Endothelial cell of umbilical vein (primary cell): ENCODE results near the gene FTSJ1. TPM values are rescaled to one million over a fixed set of nuclear protein-coding genes. Genes with fewer than 3 reads are reported as not detected.
"Not testable (repeated sequence)": the region's sequence is repeated elsewhere in the genome, so short reads cannot be mapped to it uniquely, and the experiment has no call there.

Experiments
- Bru-seq: library from RNA; stranded (reverse); fragments of 400-500 nt; gene quantifications from one replicate; lab custom pipeline; 2021; lab: Mats Ljungman, UMichigan
- BruChase-seq, 2 experiments: library from RNA; stranded (reverse); fragments of 400-500 nt; gene quantifications; one replicate each; lab custom pipeline; 2021; lab: Mats Ljungman, UMichigan
- BruUV-seq: library from RNA; stranded (reverse); fragments of 400-500 nt; replicated peaks from 2 replicates; lab custom pipeline; 2021; lab: Mats Ljungman, UMichigan
- CTCF ChIA-PET: fragments of 300-600, 350-600 bp; sonication (Branson Sonifier 250); formaldehyde crosslinking; loops from one replicate; lab custom pipeline; 2021; ENCODE audit warnings: antibody characterized with exemption, inconsistent platforms; lab: Charles Lee
- POLR2A ChIA-PET: fragments of 300-600, 350-600 bp; sonication (Branson Sonifier 250); formaldehyde crosslinking; loops from one replicate; lab custom pipeline; 2021; ENCODE audit warnings: antibody characterized with exemption, inconsistent platforms; lab: Charles Lee
- DNase-seq: peaks from one replicate; pipeline ENCODE4 v3.0.0-alpha.2; 2011; ENCODE audit warnings: low read depth, low spot score
- FAIRE-seq: peaks from 2 replicates; lab custom pipeline; 2011; peaks lifted over from hg19 to GRCh38; lab: Jason Lieb, UNC
- H2AFZ ChIP-seq: 2 replicates; pipeline ENCODE4 v1.6.0; 2012; ENCODE audit warnings: low read depth, low read length, control low read depth, inconsistent platforms
- H3K27ac ChIP-seq: 2 replicates; pipeline ENCODE4 v1.5.1; 2011; ENCODE audit warnings: low read depth, mild to moderate bottlenecking, control low read depth, low read length, moderate library complexity; ENCODE audit not compliant: insufficient read depth
- H3K27me3 ChIP-seq, 2 experiments: 2 replicates each; pipeline versions ENCODE4 v1.6.0 to v1.6.1; 2011; ENCODE audit warnings: low read length in 2 of 2, mixed read lengths in 1 of 2; ENCODE audit not compliant: control insufficient read depth in 2 of 2, insufficient read depth in 2 of 2
- H3K36me3 ChIP-seq, 2 experiments: 2 replicates in 1 of 2; 3 replicates in 1 of 2; pipeline ENCODE4 v1.5.1; 2011; ENCODE audit warnings: low read length in 2 of 2, mild to moderate bottlenecking in 1 of 2, moderate library complexity in 1 of 2; ENCODE audit not compliant: control insufficient read depth in 2 of 2, insufficient read depth in 2 of 2; ENCODE audit errors: extremely low read depth in 1 of 2
- H3K4me1 ChIP-seq: 3 replicates; pipeline ENCODE4 v1.5.1; 2011; ENCODE audit warnings: mild to moderate bottlenecking, low read length; ENCODE audit not compliant: control insufficient read depth, insufficient read depth; ENCODE audit errors: extremely low read depth
- H3K4me2 ChIP-seq: 2 replicates; pipeline ENCODE4 v1.6.1; 2011; ENCODE audit warnings: low read length, control low read depth, mixed read lengths; ENCODE audit not compliant: insufficient read depth
- H3K4me3 ChIP-seq, 3 experiments: fragments of 200-600 bp in 1 of 3; sonication (generic), shearing (Covaris generic) in 1 of 3; replicated peaks in 1 of 3; 2 replicates each; pipeline ENCODE4 v1.5.1; 2011 to 2016; ENCODE audit warnings: control low read depth in 3 of 3, low read length in 3 of 3, mild to moderate bottlenecking in 2 of 3, inconsistent platforms in 1 of 3, low read depth in 1 of 3, moderate library complexity in 1 of 3; ENCODE audit not compliant: insufficient read depth in 1 of 3
- H3K79me2 ChIP-seq: 2 replicates; pipeline ENCODE4 v1.6.0; 2012; ENCODE audit warnings: low read length, inconsistent platforms; ENCODE audit not compliant: control insufficient read depth, insufficient read depth
- H3K9ac ChIP-seq: replicated peaks from 2 replicates; pipeline ENCODE3; 2011; ENCODE audit warnings: low read length, control low read depth; ENCODE audit not compliant: insufficient read depth; ENCODE audit errors: extremely low read depth
- H3K9me1 ChIP-seq: replicated peaks from 3 replicates; pipeline ENCODE4 v1.6.0; 2011; ENCODE audit warnings: mild to moderate bottlenecking, low read length; ENCODE audit not compliant: control insufficient read depth, insufficient read depth; ENCODE audit errors: extremely low read depth
- H3K9me3 ChIP-seq: replicated peaks from 2 replicates; pipeline ENCODE4 v1.5.1; 2012; ENCODE audit warnings: low read length, inconsistent platforms; ENCODE audit not compliant: control insufficient read depth, insufficient read depth
- H4K20me1 ChIP-seq: replicated peaks from 2 replicates; pipeline ENCODE3; 2011; ENCODE audit warnings: mild to moderate bottlenecking, low read length; ENCODE audit not compliant: control insufficient read depth, insufficient read depth; ENCODE audit errors: extremely low read depth
- CTCF ChIP-seq, 2 donors: IDR thresholded peaks; 1 replicate in 1 of 2; 2 replicates in 1 of 2; pipeline ENCODE4 v1.5.1; 2011; ENCODE audit warnings: low read length in 2 of 2, mild to moderate bottlenecking in 2 of 2, moderate library complexity in 2 of 2, control low read depth in 1 of 2, inconsistent platforms in 1 of 2, low read depth in 1 of 2; ENCODE audit not compliant: insufficient read depth in 1 of 2; ENCODE audit errors: extremely low read depth in 1 of 2
- GATA2 ChIP-seq: IDR thresholded peaks from 2 replicates; pipeline ENCODE4 v1.7.0; 2011; ENCODE audit warnings: low read depth, mild to moderate bottlenecking, moderate library complexity, mixed read lengths, low read length; ENCODE audit not compliant: insufficient read length, insufficient read depth
- MYC ChIP-seq: IDR thresholded peaks from one replicate; pipeline ENCODE4 v1.6.1; 2011; ENCODE audit warnings: mild to moderate bottlenecking, low read depth, low read length
- POLR2A ChIP-seq: IDR thresholded peaks from 2 replicates; pipeline ENCODE4 v1.6.1; 2012; ENCODE audit warnings: low read depth, mild to moderate bottlenecking, control low read depth, low read length
- POLR2AphosphoS5 ChIP-seq: IDR thresholded peaks from 2 replicates; pipeline ENCODE4 v1.6.1; 2012; ENCODE audit warnings: low read depth, mild to moderate bottlenecking, control low read depth, low read length, moderate library complexity; ENCODE audit not compliant: insufficient read depth
- dilution Hi-C: fragments of 300-500 bp; cut with MboI; formaldehyde crosslinking; loops from one replicate; pipeline ENCODE4 v1.15.0; 2019; ENCODE audit warnings: low sequenced_read_pairs; ENCODE audit not compliant: extremely low pct_ligation_motif_present
- intact Hi-C: fragments of 100-400 bp; cut with micrococcal nuclease; formaldehyde crosslinking; loops from one replicate; pipeline ENCODE4 v1.10.0; 2022
- long read RNA-seq: library from polyadenylated mRNA; stranded (forward); transcript quantifications from one replicate; pipeline ENCODE4 v2.0.0, GENCODE V29; 2021
- polyA minus RNA-seq, 3 experiments: library from RNA; depleted of rRNA, polyadenylated mRNA; stranded (reverse); fragments of >200 nt; gene quantifications; 1 replicate in 1 of 3; 2 replicates in 2 of 3; pipeline ENCODE4 v1.2.3, GENCODE V29; 2011
- polyA plus RNA-seq, 4 experiments: library from polyadenylated mRNA; depleted of rRNA in 3 of 4; stranded (reverse) in 3 of 4; unstranded in 1 of 4; fragments of >200 nt; gene quantifications; 2 replicates each; pipeline versions ENCODE4 v1.2.1 to v1.2.3, GENCODE V29; 2011 to 2012; ENCODE audit warnings: missing spikeins in 1 of 4
- total RNA-seq: library from RNA; stranded (reverse); gene quantifications from 2 replicates; pipeline ENCODE4 v1.2.3, GENCODE V29; 2021

Gene FTSJ1
- total RNA-seq (52.9 and 59.9 TPM in 2 replicates), polyA plus RNA-seq (63.9 and 76.3 TPM in 2 replicates), polyA minus RNA-seq (26.5 and 27.7 TPM in 2 replicates), Bru-seq, nascent RNA (percentile 60 among the genes with signal in this experiment), BruChase-seq, experiment 1, labeled RNA remaining after a 6-hour chase (percentile 88 among the genes with signal in this experiment), BruChase-seq, experiment 2, labeled RNA remaining after a 2-hour chase (percentile 79 among the genes with signal in this experiment)
- polyA plus RNA-seq (2011; cell fraction: cytosol; rRNA removed): 48.4 and 48.8 TPM in 2 replicates
- 71.9 and 81.7 TPM in 2 replicates for polyA plus RNA-seq (2011; cell fraction: nucleus; rRNA removed)
- polyA plus RNA-seq (2012): 59.4 and 64.5 TPM in 2 replicates
- 62.0 TPM for polyA minus RNA-seq (2011; cell fraction: cytosol; rRNA and poly(A)+ RNA removed)
- polyA minus RNA-seq (2011; cell fraction: nucleus; rRNA and poly(A)+ RNA removed): 14.8 and 17.6 TPM in 2 replicates
- long read RNA-seq, transcript FTSJ1-202 (13 exons, 1,892 nt): major isoform, 48 of 201 reads
- long read RNA-seq, partial matches to known transcripts: 22 of 201 reads
- long read RNA-seq, other reads (novel, unspliced or antisense): 129 of 201 reads

DNA sequence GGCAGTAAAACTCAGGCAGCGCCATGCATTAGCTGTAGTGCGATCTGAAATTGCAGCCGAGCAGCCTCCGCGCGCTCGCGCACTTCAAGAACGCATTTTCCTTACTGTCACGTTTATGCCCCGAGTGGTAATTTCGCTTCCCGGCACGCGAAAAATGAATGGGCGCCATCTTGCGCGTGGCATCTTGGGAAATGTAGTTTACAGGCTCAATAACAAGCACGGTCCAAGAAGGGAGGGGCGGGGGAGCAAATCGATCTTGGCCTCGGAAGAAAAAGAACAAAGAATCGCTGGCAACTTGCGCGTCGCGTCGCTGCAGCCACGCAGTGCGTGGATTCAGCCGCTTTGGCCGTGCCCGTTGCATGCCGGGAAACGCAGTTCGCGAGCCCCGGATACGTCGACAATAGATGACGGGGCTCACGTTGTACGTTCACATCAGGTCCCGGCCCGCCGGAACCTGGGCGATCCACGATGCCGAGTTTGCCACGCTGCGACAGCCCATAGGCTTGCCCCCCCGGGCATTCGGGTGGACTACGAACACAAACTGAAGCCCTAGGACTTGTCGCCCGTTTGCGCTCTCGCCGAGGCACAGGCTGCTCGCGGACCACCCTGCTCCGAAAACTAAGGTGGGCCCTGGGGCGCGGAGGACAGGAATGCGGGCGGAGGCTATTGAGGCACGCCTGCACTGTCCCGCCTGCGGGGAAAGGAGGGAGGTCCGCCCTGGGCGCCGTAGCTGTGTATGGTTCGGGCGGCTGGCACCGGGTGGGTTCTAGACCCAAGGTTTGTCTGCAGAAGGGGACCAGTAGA, at the start of gene FTSJ1:
Gene FTSJ1, plus strand, starts transcription at position 426 of the 804 bp plus-strand sequence. CDS start 1,849 bp downstream, outside the sequence.
- Histone ChIP-seq H3K79me2 (peaks cover 34% of the 10 kb centered on the region), H3K9me1 (no peaks in the 10 kb centered on the region), H3K9me3 (no peaks in the 10 kb centered on the region), H3K36me3 (no peaks in the 10 kb centered on the region), H3K27ac (peak within 1 kb of the TSS; percentile 56), H3K4me2 (peak within 1 kb of the TSS; percentile 88), H3K4me3 (peak within 1 kb of the TSS; percentile 76 to 91 (median 88)), H4K20me1 (no peaks in the 10 kb centered on the region), H3K9ac (peak within 1 kb of the TSS; percentile 91), H2AFZ (peak within 1 kb of the TSS; percentile 80), H3K27me3 (no peaks in the 10 kb centered on the region), H3K4me1 (peaks cover 6% of the 10 kb centered on the region)
- TF ChIP-seq MYC (no peak), POLR2AphosphoS5 (no peak), POLR2A (peak; percentile 68), GATA2 (no peak), CTCF (IDR thresholded peaks at IDR 0.05; ENCODE audit: extremely low read depth in 1 of 2, insufficient read depth in 1 of 2, low read depth in 1 of 2, low read length in 2 of 2) (no peak)
- intact Hi-C loops (loop anchor here (1.0 to 5.0 kb wide), 4 partner anchors 46 to 394 kb away; partner anchors contain the start of gene EBP), dilution Hi-C loops (no loop called here)
- CTCF ChIA-PET: no interaction called here
- peak; percentile 98 for FAIRE-seq
- DNase-seq: peak; percentile 92
- BruUV-seq: TSS peak; percentile 74
- POLR2A ChIA-PET: no interaction called here

- H4K20me1 ChIP-seq, H3K36me3 ChIP-seq, H3K9me3 ChIP-seq, H3K27ac ChIP-seq, dilution Hi-C loops, FAIRE-seq, POLR2A ChIA-PET, CTCF ChIA-PET, H3K79me2 ChIP-seq, H3K4me3 ChIP-seq, H3K27me3 ChIP-seq, H3K4me1 ChIP-seq, H2AFZ ChIP-seq, intact Hi-C loops, DNase-seq, H3K9ac ChIP-seq, H3K4me2 ChIP-seq, H3K9me1 ChIP-seq, BruUV-seq: not testable (repeated sequence)
These were observed 48.8 kb upstream of the FTSJ1 start for GRCh38 chrX:48427027-48427716.
